ENCODE data around the gene ARL15.

DNA sequence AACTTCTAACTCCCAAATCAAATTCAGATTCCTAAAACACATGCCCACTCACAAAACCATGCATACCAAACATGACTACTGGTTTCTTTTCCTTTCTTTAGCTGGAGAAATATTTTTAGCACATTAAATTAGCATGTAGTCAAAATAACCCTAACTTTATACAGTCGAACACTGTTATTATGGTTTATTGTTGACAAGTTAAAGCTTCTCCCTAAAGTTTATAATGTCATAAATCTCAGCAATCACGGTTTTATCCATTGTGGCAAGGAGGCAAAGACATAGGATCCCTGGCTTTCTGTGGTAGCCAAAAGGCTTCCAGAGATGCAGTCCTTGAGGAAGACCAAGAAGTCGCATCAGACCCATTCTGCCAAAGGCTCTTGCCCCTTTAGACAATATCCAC is 27.5 kb downstream of the ARL15 start:
- TF ChIP-seq EZH2phosphoT487 (IDR thresholded peaks at IDR 0.05; ENCODE audit: borderline replicate concordance, low read length): no peak
- no peak for TF ChIP-seq CTCF (conservative IDR thresholded peaks at IDR 0.05; ENCODE audit: low read depth, low read length)

Measured in PC-3 (cell line).